K562 (cell line): ENCODE measurements around the gene SLC2A13. TPM values are rescaled to one million over a fixed set of nuclear protein-coding genes. Genes with fewer than 3 reads are reported as not detected.

Source experiments
- CBX2 ChIP-seq: fragments of 200-600 bp; sonication (generic); IDR thresholded peaks from one replicate; pipeline ENCODE4 v1.6.1; 2012; ENCODE audit warnings: mild to moderate bottlenecking, low read length, inconsistent platforms; ENCODE audit not compliant: insufficient read depth, poor library complexity, severe bottlenecking
- ESRRB ChIP-seq: fragments of 250-450 bp; sonication (Bioruptor Pico); IDR thresholded peaks from 2 replicates; pipeline ENCODE4 v1.5.0; 2020; ENCODE audit warnings: mild to moderate bottlenecking, moderate library complexity, borderline replicate concordance
- FOXA3 ChIP-seq, 2 experiments: fragments of 450-650 bp in 1 of 2; sonication (generic) in 1 of 2; formaldehyde crosslinking; IDR thresholded peaks in 1 of 2; conservative IDR thresholded peaks in 1 of 2; 2 replicates each; pipeline versions ENCODE4 v1.4.0 to v1.8.0; 2020 to 2022; ENCODE audit warnings: mild to moderate bottlenecking in 2 of 2, missing genetic modification reagents in 1 of 2
- GABPB2 ChIP-seq: fragments of 250-450 bp; sonication (Bioruptor Pico); conservative IDR thresholded peaks from 2 replicates; pipeline ENCODE4 v1.5.1; 2021; ENCODE audit warnings: mild to moderate bottlenecking
- HOXB6 ChIP-seq: fragments of 250-450 bp; sonication (Bioruptor Pico); IDR thresholded peaks from 2 replicates; pipeline ENCODE4 v1.5.1; 2022; ENCODE audit warnings: mild to moderate bottlenecking, borderline replicate concordance
- KDM5B ChIP-seq: fragments of 200-600 bp; sonication (generic); IDR thresholded peaks from 2 replicates; pipeline ENCODE4 v1.6.1; 2012; ENCODE audit warnings: low read depth, mild to moderate bottlenecking, moderate library complexity, low read length, control low read depth, inconsistent platforms; ENCODE audit not compliant: insufficient replicate concordance
- MLLT1 ChIP-seq, 2 experiments: fragments of 450-650 bp; IDR thresholded peaks; 2 replicates each; pipeline ENCODE4 v1.6.1; 2016
- NFRKB ChIP-seq: fragments of 450-650 bp; IDR thresholded peaks from 2 replicates; pipeline ENCODE4 v1.6.1; 2016; ENCODE audit warnings: low read depth
- NR1H2 ChIP-seq: sonication (generic); formaldehyde crosslinking; IDR thresholded peaks from 2 replicates; pipeline ENCODE4 v1.4.0; 2020; ENCODE audit warnings: mild to moderate bottlenecking, missing genetic modification reagents
- POLR2G ChIP-seq: fragments of 200-400 bp; formaldehyde crosslinking; IDR thresholded peaks from 2 replicates; pipeline ENCODE4 v1.6.1; 2017; ENCODE audit warnings: low read depth, mild to moderate bottlenecking, antibody characterized with exemption, low read length, moderate library complexity
- ZC3H8 ChIP-seq: fragments of 450-650 bp; IDR thresholded peaks from 2 replicates; pipeline ENCODE4 v1.6.1; 2017
- polyA plus RNA-seq, 8 experiments: library from polyadenylated mRNA; depleted of rRNA in 4 of 8; stranded (reverse) in 5 of 8; unstranded in 3 of 8; fragments of >200 nt; fragmentation: Nextera tagmentation in 2 of 8; fragmentation: Illumina TruSeq in 1 of 8; extraction: Ambion mirVana in 2 of 8; extraction: Trizol in 1 of 8; gene quantifications; 2 replicates each; pipeline versions ENCODE4 v1.2.1 to v1.2.3, GENCODE V29; 2011 to 2014; ENCODE audit warnings: inconsistent platforms in 1 of 8, missing spikeins in 1 of 8
- total RNA-seq, 7 experiments: library from RNA; depleted of rRNA in 6 of 7; stranded (reverse); fragments of >200 nt in 6 of 7; fragmentation: Illumina TruSeq in 2 of 7; extraction: Trizol in 2 of 7; gene quantifications; 2 replicates each; pipeline versions ENCODE4 v1.2.1 to v1.2.3, GENCODE V29; 2011 to 2021; ENCODE audit warnings: low replicate concordance in 1 of 7
- TF ChIP-seq, protein P1 (sequence below): fragments of 250-450 bp; sonication (Bioruptor Pico); IDR thresholded peaks from 2 replicates; pipeline ENCODE4 v1.5.0; 2022; ENCODE audit warnings: mild to moderate bottlenecking

The SLC2A13 gene
- total and polyA plus RNA-seq, 9 of the 15 experiments (the other 6 are each of a cell fraction or from before 2014, with no cell fraction given), result 1.7 to 12.4 (median 9.0) TPM

DNA sequence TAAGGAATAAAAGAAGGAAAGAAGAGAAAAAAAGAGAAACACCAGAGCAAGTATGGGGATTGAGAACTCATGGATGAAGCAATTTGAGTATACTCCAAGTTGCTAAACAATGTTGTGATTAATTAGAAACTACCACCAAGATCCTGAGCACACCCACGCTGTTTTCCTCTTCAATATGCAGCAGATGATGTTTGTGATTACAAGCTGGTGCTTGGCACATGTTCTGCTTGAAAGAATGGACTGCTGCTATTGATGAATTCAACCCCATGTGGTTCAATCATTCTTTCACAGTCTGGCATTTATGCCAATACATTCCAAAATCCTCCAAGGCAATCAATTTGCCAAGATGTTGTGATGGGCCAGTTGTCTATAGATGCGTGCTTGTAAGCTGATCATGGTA is 146.8 kb downstream of the SLC2A13 start (continued):
- TF ChIP-seq CBX2, result no peak
- TF ChIP-seq MLLT1 (IDR thresholded peaks at IDR 0.05), result no peak
- no peak for TF ChIP-seq FOXA3 (CRISPR knock-in tag; conservative IDR thresholded peaks at IDR 0.05 in 1 of 2, IDR thresholded peaks at IDR 0.05 in 1 of 2)
- no peak for TF ChIP-seq HOXB6 (CRISPR knock-in tag)
- TF ChIP-seq NR1H2 (CRISPR knock-in tag), result no peak
- no peak for TF ChIP-seq ZC3H8
- no peak for TF ChIP-seq ESRRB
- TF ChIP-seq POLR2G, result no peak
- no peak for TF ChIP-seq GABPB2
- no peak for TF ChIP-seq NFRKB
- TF ChIP-seq KDM5B, result no peak
- TF ChIP-seq, protein P1, sequence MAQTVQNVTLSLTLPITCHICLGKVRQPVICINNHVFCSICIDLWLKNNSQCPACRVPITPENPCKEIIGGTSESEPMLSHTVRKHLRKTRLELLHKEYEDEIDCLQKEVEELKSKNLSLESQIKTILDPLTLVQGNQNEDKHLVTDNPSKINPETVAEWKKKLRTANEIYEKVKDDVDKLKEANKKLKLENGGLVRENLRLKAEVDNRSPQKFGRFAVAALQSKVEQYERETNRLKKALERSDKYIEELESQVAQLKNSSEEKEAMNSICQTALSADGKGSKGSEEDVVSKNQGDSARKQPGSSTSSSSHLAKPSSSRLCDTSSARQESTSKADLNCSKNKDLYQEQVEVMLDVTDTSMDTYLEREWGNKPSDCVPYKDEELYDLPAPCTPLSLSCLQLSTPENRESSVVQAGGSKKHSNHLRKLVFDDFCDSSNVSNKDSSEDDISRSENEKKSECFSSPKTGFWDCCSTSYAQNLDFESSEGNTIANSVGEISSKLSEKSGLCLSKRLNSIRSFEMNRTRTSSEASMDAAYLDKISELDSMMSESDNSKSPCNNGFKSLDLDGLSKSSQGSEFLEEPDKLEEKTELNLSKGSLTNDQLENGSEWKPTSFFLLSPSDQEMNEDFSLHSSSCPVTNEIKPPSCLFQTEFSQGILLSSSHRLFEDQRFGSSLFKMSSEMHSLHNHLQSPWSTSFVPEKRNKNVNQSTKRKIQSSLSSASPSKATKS, result no peak
